GM18505 (cell line): ENCODE measurements around the gene COL23A1.

Experiments used
- ATAC-seq: cut with Tn5 transposase; IDR thresholded peaks from one replicate; pipeline ENCODE4 v1.9.1; 2021; ENCODE audit not compliant: unreplicated experiment
- POLR2A ChIP-seq: IDR thresholded peaks from 4 replicates; pipeline ENCODE4 v1.6.1; 2011; ENCODE audit warnings: borderline replicate concordance; ENCODE audit not compliant: insufficient read depth, insufficient read length; ENCODE audit errors: extremely low read depth

Gene COL23A1

GRCh38 chr5:178580271-178580955 lies 9.8 kb downstream of the COL23A1 start:
- ATAC-seq = no peak
- TF ChIP-seq POLR2A = no peak

GRCh38 chr5:178577944-178578343 lies 12.2 kb downstream of the COL23A1 start:
- ATAC-seq = no peak

GRCh38 chr5:178577376-178577839 lies 12.8 kb downstream of the COL23A1 start:
- no peak for ATAC-seq
- no peak for TF ChIP-seq POLR2A

More at GRCh38 chr5:178577944-178578343, 12.2 kb downstream of the COL23A1 start:
- no peak for TF ChIP-seq POLR2A

GRCh38 chr5:178576591-178577351 lies 13.4 kb downstream of the COL23A1 start:
- ATAC-seq = no peak
- no peak for TF ChIP-seq POLR2A

GRCh38 chr5:178573216-178573615 lies 17.0 kb downstream of the COL23A1 start:
- ATAC-seq = no peak
- no peak for TF ChIP-seq POLR2A

DNA sequence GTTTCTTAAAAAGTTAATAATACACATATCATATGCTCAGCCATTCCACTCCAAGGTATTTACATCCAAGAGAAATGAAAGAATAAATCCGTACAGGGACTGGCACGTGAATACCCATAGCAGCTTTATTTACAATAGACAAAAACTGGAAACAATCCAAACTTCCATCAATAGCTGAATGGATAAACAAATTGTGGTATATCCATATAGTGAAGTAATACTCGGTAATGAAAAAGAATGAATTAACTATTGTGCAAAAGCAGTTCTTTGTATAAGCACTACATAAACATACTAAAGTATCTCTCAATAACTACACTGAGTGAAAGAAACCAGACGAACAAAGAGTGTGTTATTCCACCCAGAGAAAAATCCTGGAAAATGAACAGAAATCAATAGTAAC lies 17.6 kb downstream of the COL23A1 start:
- TF ChIP-seq POLR2A = no peak
- ATAC-seq = no peak

DNA sequence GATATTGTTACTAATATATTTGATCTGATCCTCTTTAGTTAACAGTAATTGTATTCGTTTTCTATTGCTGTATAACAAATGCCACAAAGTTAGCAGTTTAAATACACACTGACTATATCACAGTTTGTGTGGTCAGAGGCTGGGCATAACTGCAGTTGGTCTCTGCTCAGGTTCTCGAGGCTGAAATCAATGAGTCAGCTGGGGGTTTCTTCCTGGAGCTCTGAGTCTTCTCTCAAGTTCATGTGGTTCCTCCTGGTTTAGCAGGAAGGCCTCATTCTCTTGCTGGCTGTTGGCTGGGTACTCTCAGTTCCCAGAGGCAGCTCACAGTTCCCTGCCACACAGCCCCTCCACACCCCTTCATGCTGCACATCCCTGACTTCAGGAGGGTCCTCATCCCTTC lies 20.7 kb downstream of the COL23A1 start:
- no peak for TF ChIP-seq POLR2A
- no peak for ATAC-seq

GRCh38 chr5:178564811-178565550 lies 25.2 kb downstream of the COL23A1 start:
- no peak for ATAC-seq
- no peak for TF ChIP-seq POLR2A

GRCh38 chr5:178564397-178564796 lies 25.8 kb downstream of the COL23A1 start:
- no peak for ATAC-seq
- no peak for TF ChIP-seq POLR2A

DNA sequence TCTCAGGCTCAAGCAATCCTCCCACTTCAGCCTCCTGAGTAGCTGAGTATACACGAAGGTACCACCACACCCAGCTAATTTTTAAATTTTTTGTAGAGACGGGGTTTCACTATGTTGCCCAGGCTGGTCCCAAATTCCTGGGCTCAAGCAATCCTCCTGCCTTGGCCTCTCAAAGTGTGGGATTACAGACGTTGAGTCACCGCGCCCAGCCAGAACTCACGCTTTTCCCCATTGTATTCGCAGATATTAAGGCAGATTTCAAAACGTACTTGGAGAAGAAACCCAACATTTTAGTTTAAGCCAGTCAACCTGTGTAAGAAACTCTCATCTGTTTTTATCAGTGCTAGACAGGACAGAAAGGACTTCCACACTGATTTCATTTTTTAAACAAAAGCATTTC lies 26.6 kb downstream of the COL23A1 start:
- TF ChIP-seq POLR2A = no peak
- no peak for ATAC-seq

DNA sequence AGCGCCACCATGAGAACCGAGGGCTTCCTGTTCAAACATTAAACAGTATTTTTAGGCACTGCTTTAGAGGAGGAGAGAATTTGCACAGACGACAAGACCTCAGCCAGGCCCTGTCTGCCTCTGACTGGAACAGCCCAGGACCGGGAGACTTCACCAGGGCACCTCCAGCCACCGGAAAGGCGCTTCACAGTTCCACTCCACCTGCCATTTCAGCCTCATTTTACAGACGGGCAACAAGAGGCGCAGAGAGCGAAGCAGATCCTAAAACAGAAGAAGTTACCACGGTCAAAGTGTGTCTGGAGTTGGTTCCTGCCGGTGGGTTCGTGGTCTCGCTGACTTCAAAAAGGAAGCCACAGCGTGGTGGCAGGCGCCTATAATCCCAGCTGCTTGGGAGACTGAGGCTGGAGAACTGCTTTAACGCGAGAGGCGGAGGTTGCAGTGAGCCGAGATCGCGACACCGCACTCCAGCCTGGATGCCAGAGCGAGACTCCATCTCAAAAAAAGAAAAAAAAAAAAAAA lies 28.4 kb downstream of the COL23A1 start:
- no peak for TF ChIP-seq POLR2A
- ATAC-seq = no peak

GRCh38 chr5:178560911-178561310 lies 29.3 kb downstream of the COL23A1 start:
- TF ChIP-seq POLR2A = no peak
- no peak for ATAC-seq

- TF ChIP-seq POLR2A = no peak
- ATAC-seq = no peak
Observed at GRCh38 chr5:178557416-178557815, 32.8 kb downstream of the COL23A1 start.
